Measurements from ENCODE around the gene DDX60. TPM values are rescaled to one million over a fixed set of nuclear protein-coding genes. Genes with fewer than 3 reads are reported as not detected.

Gene DDX60
- total RNA-seq, 1 experiment from 2014 or later = 12.2 TPM

GRCh38 chr4:168197926-168198325 lies 120.6 kb downstream of the DDX60 start:
- no peak overlapping the region for H3K27ac ChIP-seq

GRCh38 chr4:168188754-168189153 lies 129.8 kb downstream of the DDX60 start:
- Histone ChIP-seq H3K79me2 (ENCODE audit: low read depth) (no peaks in the 10 kb centered on the region), H2AFZ (no peak overlapping the region), H3F3A (ENCODE audit: insufficient read depth, low read depth) (no peaks in the 10 kb centered on the region), H3K4me1 (replicated peaks; ENCODE audit: insufficient read depth) (no peaks in the 10 kb centered on the region), H3K9me2 (ENCODE audit: insufficient read depth) (no peaks in the 10 kb centered on the region), H3K4me2 (no peak overlapping the region), H3K9me3 (ENCODE audit: insufficient read depth, low read depth) (no peaks in the 10 kb centered on the region), H3K27me3 (ENCODE audit: insufficient read depth, low read depth) (no peaks in the 10 kb centered on the region), H3K36me3 (ENCODE audit: low read depth) (no peaks in the 10 kb centered on the region), H3K27ac (no peak overlapping the region), H4K20me1 (ENCODE audit: insufficient read depth) (no peaks in the 10 kb centered on the region), H3K4me3 (no peak overlapping the region)
- BruUV-seq (replicated peaks) = no TSS peak
- ChIA-PET CTCF (no interaction called here), POLR2A (ENCODE audit: unreplicated experiment) (no interaction called here)
- intact Hi-C loops (cut with micrococcal nuclease; ENCODE audit: unreplicated experiment) = loop anchor here (5.0 to 10.0 kb wide), 5 partner anchors 219 to 1376 kb away; partner anchors contain the start of gene DDX60L
- no peak for DNase-seq
- TF ChIP-seq EZH2 (IDR thresholded peaks at IDR 0.05; ENCODE audit: low read depth) (no peak), CTCF (conservative IDR thresholded peaks at IDR 0.05) (no peak)

More at GRCh38 chr4:168197926-168198325, 120.6 kb downstream of the DDX60 start:
- Histone ChIP-seq H3K9me3 (ENCODE audit: insufficient read depth, low read depth) (no peaks in the 10 kb centered on the region), H2AFZ (no peak overlapping the region), H3K4me1 (replicated peaks; ENCODE audit: insufficient read depth) (no peaks in the 10 kb centered on the region; the same call in 1 of the 2 replicates), H3K36me3 (ENCODE audit: low read depth) (no peaks in the 10 kb centered on the region), H4K20me1 (ENCODE audit: insufficient read depth) (no peaks in the 10 kb centered on the region), H3K4me2 (no peak overlapping the region), H3K4me3 (no peak overlapping the region), H3K27me3 (ENCODE audit: insufficient read depth, low read depth) (no peaks in the 10 kb centered on the region), H3K9me2 (ENCODE audit: insufficient read depth) (no peaks in the 10 kb centered on the region), H3F3A (ENCODE audit: insufficient read depth, low read depth) (no peaks in the 10 kb centered on the region), H3K79me2 (ENCODE audit: low read depth) (no peaks in the 10 kb centered on the region)
- no peak for TF ChIP-seq EZH2 (IDR thresholded peaks at IDR 0.05; ENCODE audit: low read depth)
- no peak for TF ChIP-seq CTCF (conservative IDR thresholded peaks at IDR 0.05)
- no TSS peak for BruUV-seq (replicated peaks)
- no peak for DNase-seq
- CTCF ChIA-PET = no interaction called here
- POLR2A ChIA-PET (ENCODE audit: unreplicated experiment) = no interaction called here
- intact Hi-C loops (cut with micrococcal nuclease; ENCODE audit: unreplicated experiment) = no loop called here

- H3K27ac ChIP-seq = no peak overlapping the region
Observed at GRCh38 chr4:168183717-168184571, 134.6 kb downstream of the DDX60 start.

More at GRCh38 chr4:168183717-168184571, 134.6 kb downstream of the DDX60 start:
- BruUV-seq (replicated peaks) = no TSS peak
- Histone ChIP-seq H3K9me2 (ENCODE audit: insufficient read depth) (no peaks in the 10 kb centered on the region), H3K4me3 (no peak overlapping the region), H3F3A (ENCODE audit: insufficient read depth, low read depth) (no peaks in the 10 kb centered on the region), H3K79me2 (ENCODE audit: low read depth) (no peaks in the 10 kb centered on the region), H3K4me1 (replicated peaks; ENCODE audit: insufficient read depth) (no peaks in the 10 kb centered on the region), H4K20me1 (ENCODE audit: insufficient read depth) (no peaks in the 10 kb centered on the region), H3K36me3 (ENCODE audit: low read depth) (no peaks in the 10 kb centered on the region), H3K4me2 (no peak overlapping the region), H3K27me3 (ENCODE audit: insufficient read depth, low read depth) (no peaks in the 10 kb centered on the region), H3K9me3 (ENCODE audit: insufficient read depth, low read depth) (no peaks in the 10 kb centered on the region), H2AFZ (no peak overlapping the region)
- no peak for DNase-seq
- intact Hi-C loops (cut with micrococcal nuclease; ENCODE audit: unreplicated experiment) = loop anchor here (2.0 to 10.0 kb wide), 7 partner anchors 301 to 1381 kb away; partner anchors contain the start of gene DDX60L
- TF ChIP-seq CTCF (conservative IDR thresholded peaks at IDR 0.05) (peak; percentile 78), EZH2 (IDR thresholded peaks at IDR 0.05; ENCODE audit: low read depth) (no peak)
- ChIA-PET POLR2A (ENCODE audit: unreplicated experiment) (no interaction called here), CTCF (no interaction called here)

All from PC-9 (cell line).